PC-9 (cell line): ENCODE data around the gene KRIT1.
"Not testable (repeated sequence)": the region's sequence is repeated elsewhere in the genome, so short reads cannot be mapped to it uniquely, and the experiment has no call there.

Source experiments
- CTCF ChIP-seq: fragments of 200-600 bp; sonication (generic); conservative IDR thresholded peaks from 2 replicates; pipeline ENCODE4 v1.6.1; 2017; ENCODE audit warnings: mixed run types, antibody characterized with exemption, mild to moderate bottlenecking, moderate library complexity
- EZH2 ChIP-seq: fragments of 200-600 bp; sonication (generic); IDR thresholded peaks from 2 replicates; pipeline ENCODE4 v1.8.0; 2017; ENCODE audit warnings: antibody characterized with exemption, low read depth

GRCh38 chr7:92169529-92169928 is 76.2 kb downstream of the KRIT1 start:
- TF ChIP-seq EZH2, CTCF: not testable (repeated sequence)
